K562 (cell line): ENCODE data around the gene KCNK4. TPM values are rescaled to one million over a fixed set of nuclear protein-coding genes. Genes with fewer than 3 reads are reported as not detected.

Experiments used
- ATAC-seq: fragments of 200-7000 bp; cut with Tn5 transposase; 3 replicates; pipeline ENCODE4 v1.9.1; 2020; ENCODE audit warnings: moderate library complexity
- BruUV-seq: library from RNA; stranded (reverse); fragments of 400-500 nt; replicated peaks from 2 replicates; lab custom pipeline; 2021; lab: Mats Ljungman, UMichigan
- CTCF ChIA-PET: fragments of 300-600 bp; formaldehyde crosslinking; extraction: SDS; loops from one replicate; lab custom pipeline; 2021; ENCODE audit warnings: low intra/inter-chr PET ratio; lab: Yijun Ruan, JAX
- POLR2A ChIA-PET: fragments of 300-600, 350-650 bp; sonication (Branson Sonifier 250); formaldehyde crosslinking; extraction: SDS; loops from one replicate; lab custom pipeline; 2021; ENCODE audit warnings: antibody characterized with exemption, inconsistent platforms; lab: Yijun Ruan, JAX
- DNase-seq, 4 experiments: peaks; one replicate each; pipeline versions ENCODE4 v3.0.0 to v3.0.0-alpha.2; 2011 to 2018; ENCODE audit warnings: low spot score in 3 of 4, mixed read lengths in 3 of 4; ENCODE audit errors: extremely low read depth in 1 of 4
- FAIRE-seq: peaks from 2 replicates; lab custom pipeline; 2011; peaks lifted over from hg19 to GRCh38; lab: Jason Lieb, UNC
- H2AFZ ChIP-seq: 2 replicates; pipeline ENCODE4 v1.6.0; 2011; ENCODE audit warnings: low read depth, low read length, control low read depth, inconsistent platforms
- H3K27ac ChIP-seq: fragments of 200-600 bp; 3 replicates; pipeline ENCODE4 v1.8.0; 2011; ENCODE audit warnings: low read depth, mild to moderate bottlenecking, control low read depth, inconsistent platforms, low read length, moderate library complexity, mixed read lengths; ENCODE audit errors: extremely low read depth
- H3K27me3 ChIP-seq, 2 experiments: fragments of 300-600 bp in 1 of 2; 2 replicates in 1 of 2; 3 replicates in 1 of 2; pipeline versions ENCODE4 v1.6.0 to v1.8.0; 2011; ENCODE audit warnings: inconsistent platforms in 2 of 2, low read length in 2 of 2, mild to moderate bottlenecking in 1 of 2, mixed read lengths in 1 of 2, moderate library complexity in 1 of 2; ENCODE audit not compliant: control insufficient read depth in 2 of 2, insufficient read depth in 2 of 2
- H3K36me3 ChIP-seq: fragments of 300-600 bp; 3 replicates; pipeline ENCODE4 v1.8.0; 2011; ENCODE audit warnings: mild to moderate bottlenecking, low read length, inconsistent platforms; ENCODE audit not compliant: control insufficient read depth, insufficient read depth
- H3K4me1 ChIP-seq, 2 experiments: fragments of 200-600 bp in 1 of 2; replicated peaks in 1 of 2; 2 replicates in 1 of 2; 3 replicates in 1 of 2; pipeline versions ENCODE4 v1.5.1 to v1.8.0; 2011; ENCODE audit warnings: inconsistent platforms in 2 of 2, low read length in 2 of 2, mild to moderate bottlenecking in 1 of 2, mixed read lengths in 1 of 2, moderate library complexity in 1 of 2; ENCODE audit not compliant: control insufficient read depth in 2 of 2, insufficient read depth in 2 of 2
- H3K4me2 ChIP-seq: 2 replicates; pipeline ENCODE4 v1.6.1; 2011; ENCODE audit warnings: low read length, control low read depth, inconsistent platforms, mixed read lengths; ENCODE audit not compliant: insufficient read depth
- H3K4me3 ChIP-seq: fragments of 200-600 bp; sonication (generic), shearing (Covaris generic); 2 replicates; pipeline ENCODE4 v1.5.1; 2016; ENCODE audit warnings: control low read depth, inconsistent platforms
- H3K79me2 ChIP-seq: fragments of 200-600 bp; 3 replicates; pipeline ENCODE4 v1.8.0; 2011; ENCODE audit warnings: low read length, inconsistent platforms; ENCODE audit not compliant: control insufficient read depth, insufficient read depth
- H3K9ac ChIP-seq, 2 experiments: 2 replicates each; pipeline versions ENCODE4 v1.6.0 to v1.6.1; 2011; ENCODE audit warnings: low read depth in 2 of 2, low read length in 2 of 2, control low read depth in 1 of 2, inconsistent platforms in 1 of 2, mild to moderate bottlenecking in 1 of 2, mixed read lengths in 1 of 2; ENCODE audit not compliant: insufficient read depth in 1 of 2
- H3K9me1 ChIP-seq: one replicate; pipeline ENCODE4 v1.6.0; 2011; ENCODE audit warnings: inconsistent platforms, mild to moderate bottlenecking, low read length, moderate library complexity; ENCODE audit not compliant: control insufficient read depth, insufficient read depth
- H3K9me3 ChIP-seq: replicated peaks from 2 replicates; pipeline ENCODE4 v1.5.1; 2011; ENCODE audit warnings: low read depth, low read length, inconsistent platforms; ENCODE audit not compliant: control insufficient read depth, insufficient read depth
- H4K20me1 ChIP-seq: replicated peaks from 2 replicates; pipeline ENCODE4 v1.6.1; 2011; ENCODE audit warnings: low read length, inconsistent platforms, mixed read lengths; ENCODE audit not compliant: control insufficient read depth, insufficient read depth
- HDAC2 ChIP-seq: fragments of 450-650 bp; IDR thresholded peaks from 2 replicates; pipeline ENCODE4 v1.6.1; 2016; ENCODE audit warnings: mild to moderate bottlenecking
- RBM15 ChIP-seq: fragments of 200-400 bp; formaldehyde crosslinking; IDR thresholded peaks from 2 replicates; pipeline ENCODE4 v1.6.1; 2018; ENCODE audit warnings: mild to moderate bottlenecking, low read length, moderate library complexity; ENCODE audit not compliant: insufficient read depth
- WGBS: fragments of 100-300 bp; shearing (Covaris generic); methylation state at CpG from one replicate; pipeline ENCODE4 v1.1.6; 2016; ENCODE audit warnings: low coverage, mixed read lengths; ENCODE audit not compliant: insufficient coverage; ENCODE audit errors: missing lambda C conversion rate; 5-methylcytosine and 5-hydroxymethylcytosine counted together
- in situ Hi-C: fragments of 300-500 bp; cut with MboI; formaldehyde crosslinking; loops from 4 replicates; pipeline ENCODE4 v1.15.0; 2018; ENCODE audit warnings: inconsistent platforms, mixed read lengths
- intact Hi-C: fragments of 100-400 bp; cut with micrococcal nuclease; formaldehyde crosslinking; loops from 2 replicates; pipeline ENCODE4 v1.14.2; 2022
- polyA plus RNA-seq, 8 experiments: library from polyadenylated mRNA; depleted of rRNA in 4 of 8; stranded (reverse) in 5 of 8; unstranded in 3 of 8; fragments of >200 nt; fragmentation: Nextera tagmentation in 2 of 8; fragmentation: Illumina TruSeq in 1 of 8; extraction: Ambion mirVana in 2 of 8; extraction: Trizol in 1 of 8; gene quantifications; 2 replicates each; pipeline versions ENCODE4 v1.2.1 to v1.2.3, GENCODE V29; 2011 to 2014; ENCODE audit warnings: inconsistent platforms in 1 of 8, missing spikeins in 1 of 8
- total RNA-seq, 7 experiments: library from RNA; depleted of rRNA in 6 of 7; stranded (reverse); fragments of >200 nt in 6 of 7; fragmentation: Illumina TruSeq in 2 of 7; extraction: Trizol in 2 of 7; gene quantifications; 2 replicates each; pipeline versions ENCODE4 v1.2.1 to v1.2.3, GENCODE V29; 2011 to 2021; ENCODE audit warnings: low replicate concordance in 1 of 7
- TF ChIP-seq, protein P1 (sequence below), 2 experiments: fragments of 250-450 bp in 1 of 2; fragments of 450-650 bp in 1 of 2; sonication (Bioruptor Pico) in 1 of 2; IDR thresholded peaks; 2 replicates each; pipeline versions ENCODE4 v1.6.1 to v1.8.0; 2016 to 2021; ENCODE audit warnings: mild to moderate bottlenecking in 2 of 2, moderate library complexity in 2 of 2, missing compliant biosample characterization in 1 of 2, missing genetic modification characterization in 1 of 2
- TF ChIP-seq, protein P2 (sequence below): fragments of 450-650 bp; IDR thresholded peaks from 2 replicates; pipeline ENCODE4 v1.6.1; 2016; ENCODE audit warnings: mild to moderate bottlenecking, moderate library complexity

The KCNK4 gene
- total and polyA plus RNA-seq, 9 of the 15 experiments (the other 6 are each of a cell fraction or from before 2014, with no cell fraction given), result not detected

DNA sequence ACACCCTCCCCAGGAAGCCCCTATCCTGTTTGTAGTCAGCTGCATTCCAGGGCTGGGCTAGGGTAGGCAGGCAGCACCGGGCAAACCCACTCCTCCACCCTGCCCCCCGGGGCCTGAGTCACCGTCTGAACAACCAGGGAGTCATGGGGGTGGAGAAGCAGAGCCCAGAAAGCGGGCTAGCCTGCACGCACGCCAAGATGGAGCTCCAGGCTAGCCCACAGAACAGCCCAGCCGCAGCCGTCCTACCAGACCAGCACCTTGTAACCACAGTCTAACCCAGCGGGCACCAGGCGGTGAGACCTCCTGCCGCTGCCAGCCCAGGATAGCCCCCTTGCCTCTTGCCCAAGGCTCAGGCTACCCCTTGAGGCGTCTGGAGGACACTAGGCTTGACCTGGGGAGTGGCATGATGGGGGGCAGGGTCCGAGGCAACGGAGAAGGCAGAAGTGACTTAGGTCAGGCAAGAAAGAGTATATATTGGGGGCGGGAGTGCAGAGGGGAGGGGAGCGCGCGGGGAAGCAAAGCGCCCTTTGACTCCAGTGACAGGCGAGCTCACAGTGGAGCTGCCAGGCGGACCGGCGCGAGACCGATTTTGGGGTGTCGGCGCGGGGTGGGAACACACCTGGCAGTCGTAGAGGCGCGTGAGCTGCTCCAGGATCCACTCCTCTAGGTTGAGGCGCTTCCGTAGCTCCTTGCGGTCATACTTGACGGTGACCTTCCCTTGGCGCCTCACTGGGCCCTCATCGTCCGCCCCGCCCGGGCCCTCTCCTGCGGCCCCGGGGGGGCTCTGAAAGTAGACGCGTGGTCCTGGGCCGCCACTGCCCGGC is 45.1 kb upstream of the KCNK4 start:
- H3K27me3 ChIP-seq, result no peaks in the 10 kb centered on the region
- WGBS, result under 1% methylated on average over 43 of the region's 46 CpGs
- BruUV-seq, result no TSS peak
- H3K9me1 ChIP-seq, result no peaks in the 10 kb centered on the region
- peak overlapping the region; percentile 95 to 98 for H3K9ac ChIP-seq
- ChIA-PET CTCF (no interaction called here), POLR2A (interaction anchor here (0.7 to 7.8 kb wide), 10 partner anchors 10 to 1874 kb away, joined by 3 to 58 read pairs (median 4); partner anchors contain the start of genes FERMT3, STIP1 and VEGFB)
- 0 out of 2 replicates have a peak overlapping the region, but pooled peaks have one; percentile 8 for H2AFZ ChIP-seq
- FAIRE-seq (no peak), DNase-seq (peak; percentile 47 to 85 (median 62)), ATAC-seq (no peak)
- H3K27ac ChIP-seq, result peak overlapping the region; percentile 98
- peaks cover 37% of the 10 kb centered on the region for H3K36me3 ChIP-seq
- peak overlapping the region; percentile 98 for H3K4me3 ChIP-seq
- no peaks in the 10 kb centered on the region for H3K9me3 ChIP-seq
- intact Hi-C loops, result loop anchor here (2.0 to 10.0 kb wide), 3 partner anchors 23 to 59 kb away; partner anchors contain the start of genes CATSPERZ, ESRRA and FERMT3
- peak overlapping the region; percentile 99 for H3K4me2 ChIP-seq
- 0 out of 2 replicates have a peak, but pooled peaks cover 3% of the 10 kb centered on the region for H4K20me1 ChIP-seq
- H3K4me1 ChIP-seq, result peaks cover 41 to 90% of the 10 kb centered on the region in 2 experiments
- in situ Hi-C loops, result no loop called here
- H3K79me2 ChIP-seq, result peaks cover 49% of the 10 kb centered on the region
- TF ChIP-seq HDAC2 (peak; percentile 89), RBM15 (no peak)
- TF ChIP-seq, protein P1, sequence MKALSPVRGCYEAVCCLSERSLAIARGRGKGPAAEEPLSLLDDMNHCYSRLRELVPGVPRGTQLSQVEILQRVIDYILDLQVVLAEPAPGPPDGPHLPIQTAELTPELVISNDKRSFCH (CRISPR knock-in tag; IDR thresholded peaks at IDR 0.05), result no peak
- TF ChIP-seq, protein P1 (tag; IDR thresholded peaks at IDR 0.05), result no peak
- TF ChIP-seq, protein P2, sequence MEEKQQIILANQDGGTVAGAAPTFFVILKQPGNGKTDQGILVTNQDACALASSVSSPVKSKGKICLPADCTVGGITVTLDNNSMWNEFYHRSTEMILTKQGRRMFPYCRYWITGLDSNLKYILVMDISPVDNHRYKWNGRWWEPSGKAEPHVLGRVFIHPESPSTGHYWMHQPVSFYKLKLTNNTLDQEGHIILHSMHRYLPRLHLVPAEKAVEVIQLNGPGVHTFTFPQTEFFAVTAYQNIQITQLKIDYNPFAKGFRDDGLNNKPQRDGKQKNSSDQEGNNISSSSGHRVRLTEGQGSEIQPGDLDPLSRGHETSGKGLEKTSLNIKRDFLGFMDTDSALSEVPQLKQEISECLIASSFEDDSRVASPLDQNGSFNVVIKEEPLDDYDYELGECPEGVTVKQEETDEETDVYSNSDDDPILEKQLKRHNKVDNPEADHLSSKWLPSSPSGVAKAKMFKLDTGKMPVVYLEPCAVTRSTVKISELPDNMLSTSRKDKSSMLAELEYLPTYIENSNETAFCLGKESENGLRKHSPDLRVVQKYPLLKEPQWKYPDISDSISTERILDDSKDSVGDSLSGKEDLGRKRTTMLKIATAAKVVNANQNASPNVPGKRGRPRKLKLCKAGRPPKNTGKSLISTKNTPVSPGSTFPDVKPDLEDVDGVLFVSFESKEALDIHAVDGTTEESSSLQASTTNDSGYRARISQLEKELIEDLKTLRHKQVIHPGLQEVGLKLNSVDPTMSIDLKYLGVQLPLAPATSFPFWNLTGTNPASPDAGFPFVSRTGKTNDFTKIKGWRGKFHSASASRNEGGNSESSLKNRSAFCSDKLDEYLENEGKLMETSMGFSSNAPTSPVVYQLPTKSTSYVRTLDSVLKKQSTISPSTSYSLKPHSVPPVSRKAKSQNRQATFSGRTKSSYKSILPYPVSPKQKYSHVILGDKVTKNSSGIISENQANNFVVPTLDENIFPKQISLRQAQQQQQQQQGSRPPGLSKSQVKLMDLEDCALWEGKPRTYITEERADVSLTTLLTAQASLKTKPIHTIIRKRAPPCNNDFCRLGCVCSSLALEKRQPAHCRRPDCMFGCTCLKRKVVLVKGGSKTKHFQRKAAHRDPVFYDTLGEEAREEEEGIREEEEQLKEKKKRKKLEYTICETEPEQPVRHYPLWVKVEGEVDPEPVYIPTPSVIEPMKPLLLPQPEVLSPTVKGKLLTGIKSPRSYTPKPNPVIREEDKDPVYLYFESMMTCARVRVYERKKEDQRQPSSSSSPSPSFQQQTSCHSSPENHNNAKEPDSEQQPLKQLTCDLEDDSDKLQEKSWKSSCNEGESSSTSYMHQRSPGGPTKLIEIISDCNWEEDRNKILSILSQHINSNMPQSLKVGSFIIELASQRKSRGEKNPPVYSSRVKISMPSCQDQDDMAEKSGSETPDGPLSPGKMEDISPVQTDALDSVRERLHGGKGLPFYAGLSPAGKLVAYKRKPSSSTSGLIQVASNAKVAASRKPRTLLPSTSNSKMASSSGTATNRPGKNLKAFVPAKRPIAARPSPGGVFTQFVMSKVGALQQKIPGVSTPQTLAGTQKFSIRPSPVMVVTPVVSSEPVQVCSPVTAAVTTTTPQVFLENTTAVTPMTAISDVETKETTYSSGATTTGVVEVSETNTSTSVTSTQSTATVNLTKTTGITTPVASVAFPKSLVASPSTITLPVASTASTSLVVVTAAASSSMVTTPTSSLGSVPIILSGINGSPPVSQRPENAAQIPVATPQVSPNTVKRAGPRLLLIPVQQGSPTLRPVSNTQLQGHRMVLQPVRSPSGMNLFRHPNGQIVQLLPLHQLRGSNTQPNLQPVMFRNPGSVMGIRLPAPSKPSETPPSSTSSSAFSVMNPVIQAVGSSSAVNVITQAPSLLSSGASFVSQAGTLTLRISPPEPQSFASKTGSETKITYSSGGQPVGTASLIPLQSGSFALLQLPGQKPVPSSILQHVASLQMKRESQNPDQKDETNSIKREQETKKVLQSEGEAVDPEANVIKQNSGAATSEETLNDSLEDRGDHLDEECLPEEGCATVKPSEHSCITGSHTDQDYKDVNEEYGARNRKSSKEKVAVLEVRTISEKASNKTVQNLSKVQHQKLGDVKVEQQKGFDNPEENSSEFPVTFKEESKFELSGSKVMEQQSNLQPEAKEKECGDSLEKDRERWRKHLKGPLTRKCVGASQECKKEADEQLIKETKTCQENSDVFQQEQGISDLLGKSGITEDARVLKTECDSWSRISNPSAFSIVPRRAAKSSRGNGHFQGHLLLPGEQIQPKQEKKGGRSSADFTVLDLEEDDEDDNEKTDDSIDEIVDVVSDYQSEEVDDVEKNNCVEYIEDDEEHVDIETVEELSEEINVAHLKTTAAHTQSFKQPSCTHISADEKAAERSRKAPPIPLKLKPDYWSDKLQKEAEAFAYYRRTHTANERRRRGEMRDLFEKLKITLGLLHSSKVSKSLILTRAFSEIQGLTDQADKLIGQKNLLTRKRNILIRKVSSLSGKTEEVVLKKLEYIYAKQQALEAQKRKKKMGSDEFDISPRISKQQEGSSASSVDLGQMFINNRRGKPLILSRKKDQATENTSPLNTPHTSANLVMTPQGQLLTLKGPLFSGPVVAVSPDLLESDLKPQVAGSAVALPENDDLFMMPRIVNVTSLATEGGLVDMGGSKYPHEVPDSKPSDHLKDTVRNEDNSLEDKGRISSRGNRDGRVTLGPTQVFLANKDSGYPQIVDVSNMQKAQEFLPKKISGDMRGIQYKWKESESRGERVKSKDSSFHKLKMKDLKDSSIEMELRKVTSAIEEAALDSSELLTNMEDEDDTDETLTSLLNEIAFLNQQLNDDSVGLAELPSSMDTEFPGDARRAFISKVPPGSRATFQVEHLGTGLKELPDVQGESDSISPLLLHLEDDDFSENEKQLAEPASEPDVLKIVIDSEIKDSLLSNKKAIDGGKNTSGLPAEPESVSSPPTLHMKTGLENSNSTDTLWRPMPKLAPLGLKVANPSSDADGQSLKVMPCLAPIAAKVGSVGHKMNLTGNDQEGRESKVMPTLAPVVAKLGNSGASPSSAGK, result no peak
